ENCODE data around the gene WDR73.
A peak's percentile ranks its signal among the peaks of the same experiment; 100 is the strongest.

Gene WDR73

GRCh38 chr15:84609818-84610525 is 44.1 kb downstream of the WDR73 start:
- DNase-seq, result no peak

DNA sequence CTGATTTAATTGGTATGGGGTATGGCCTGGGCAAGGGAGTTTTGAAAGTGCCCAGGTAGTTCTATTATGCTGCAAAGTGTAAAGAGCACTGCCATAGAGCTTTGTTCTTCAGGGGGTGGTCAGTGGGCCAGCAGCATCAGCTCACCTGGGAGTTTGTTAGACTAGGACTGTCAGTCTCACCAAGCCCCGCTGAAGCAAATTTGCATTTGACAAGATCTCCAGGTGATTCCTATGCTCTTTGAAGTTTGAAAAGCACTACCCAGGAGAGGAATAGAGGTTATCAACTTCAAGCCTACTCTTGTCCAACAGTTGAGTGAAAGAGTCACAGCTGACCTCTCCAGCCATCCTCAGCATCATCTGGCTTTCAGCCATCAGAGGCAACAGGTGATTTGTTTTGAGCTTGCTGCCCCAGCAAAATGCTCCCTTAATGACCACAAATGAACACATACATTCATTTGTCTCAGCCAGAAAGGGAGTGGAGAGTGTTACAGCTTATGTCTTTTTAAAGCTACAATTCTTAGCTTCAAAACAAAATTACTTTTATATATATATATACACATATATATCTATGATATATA is 45.3 kb downstream of the WDR73 start:
- DNase-seq, result no peak

DNA sequence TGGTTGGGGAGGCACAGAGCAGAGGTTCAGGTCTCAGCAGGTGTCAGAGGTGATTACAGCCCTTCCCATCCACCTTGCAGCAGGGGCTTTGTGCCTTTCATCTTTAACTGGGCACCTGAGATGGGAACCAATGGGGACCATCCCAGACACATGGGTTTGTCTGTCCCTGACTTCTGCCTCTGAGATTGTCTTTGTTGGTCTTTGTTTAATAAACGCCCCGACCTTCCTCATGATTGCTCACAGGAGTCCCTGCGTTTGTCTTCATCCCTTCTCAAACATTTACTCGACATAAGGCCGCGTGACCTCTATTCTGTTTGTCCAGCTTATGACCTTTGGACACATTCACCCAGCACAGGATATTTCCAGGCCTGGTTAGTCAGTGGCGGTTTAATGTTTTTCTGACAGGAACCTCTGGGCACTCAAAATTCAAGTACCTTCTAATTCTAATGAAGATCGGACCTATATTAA is 47.4 kb downstream of the WDR73 start:
- DNase-seq, result no peak

GRCh38 chr15:84605554-84605882 is 48.6 kb downstream of the WDR73 start:
- no peak for DNase-seq

DNA sequence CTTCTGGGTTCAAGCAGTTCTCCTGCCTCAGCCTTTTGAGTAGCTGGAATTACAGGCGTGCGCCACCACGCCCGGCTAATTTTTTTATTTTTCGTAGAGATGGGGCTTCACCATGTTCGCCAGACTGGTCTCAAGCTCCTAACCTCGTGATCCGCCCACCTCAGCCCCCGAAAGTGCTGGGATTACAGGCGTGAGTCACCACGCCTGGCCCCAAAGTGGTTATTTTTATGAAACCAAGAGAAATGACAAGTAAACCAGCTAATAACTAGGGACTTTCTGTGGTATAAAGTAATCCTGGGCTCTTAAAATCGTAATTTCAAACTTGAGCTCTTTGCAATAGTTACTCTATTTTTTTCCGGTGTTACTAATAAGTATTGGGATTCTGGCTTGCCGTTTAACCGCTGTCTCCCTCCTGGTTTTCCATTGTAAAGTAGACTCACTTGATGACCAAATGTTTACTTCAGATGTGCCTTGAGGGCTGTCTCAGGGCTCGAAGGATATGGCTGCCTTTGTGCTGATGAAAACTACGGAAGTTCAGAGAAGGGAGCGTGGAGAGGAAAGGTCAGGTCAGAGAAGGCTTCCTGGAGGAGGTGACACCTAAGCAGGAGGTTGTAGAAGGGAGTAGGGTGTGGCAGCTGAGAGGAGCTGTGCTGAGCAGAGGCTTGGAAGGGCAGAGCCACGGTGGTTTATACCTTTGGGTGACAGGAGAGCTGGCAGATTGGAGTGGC is 49.1 kb downstream of the WDR73 start:
- DNase-seq, result peak; percentile 22

GRCh38 chr15:84603630-84604379 is 50.3 kb downstream of the WDR73 start:
- DNase-seq, result no peak

GRCh38 chr15:84601555-84601838 is 52.6 kb downstream of the WDR73 start:
- DNase-seq, result no peak

GRCh38 chr15:84600687-84601554 is 53.2 kb downstream of the WDR73 start, which contains the start of gene ZSCAN2:
Gene ZSCAN2, plus strand, starts transcription at chr15:84601009. Its CDS starts 2,919 bp downstream, at chr15:84603928.
- DNase-seq, result peak; percentile 93

DNA sequence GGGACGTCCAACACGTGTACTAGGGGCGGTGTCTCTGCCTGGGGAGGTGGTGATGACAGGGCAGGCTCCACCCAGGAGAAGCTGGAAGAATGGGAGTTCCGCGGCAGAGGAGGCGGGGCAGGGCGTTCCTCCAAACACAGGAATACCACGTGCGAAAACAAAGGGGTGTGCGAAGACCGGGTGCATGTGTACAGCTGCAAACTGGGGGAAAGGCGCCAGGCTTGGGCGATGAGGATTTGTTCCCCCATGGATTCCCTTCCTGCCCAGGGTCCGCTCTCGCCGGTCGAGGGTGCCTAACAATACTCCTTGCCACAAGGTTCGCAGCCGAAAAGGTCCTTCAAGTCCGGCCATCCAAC is 53.8 kb downstream of the WDR73 start:
- peak; percentile 70 for DNase-seq

DNA sequence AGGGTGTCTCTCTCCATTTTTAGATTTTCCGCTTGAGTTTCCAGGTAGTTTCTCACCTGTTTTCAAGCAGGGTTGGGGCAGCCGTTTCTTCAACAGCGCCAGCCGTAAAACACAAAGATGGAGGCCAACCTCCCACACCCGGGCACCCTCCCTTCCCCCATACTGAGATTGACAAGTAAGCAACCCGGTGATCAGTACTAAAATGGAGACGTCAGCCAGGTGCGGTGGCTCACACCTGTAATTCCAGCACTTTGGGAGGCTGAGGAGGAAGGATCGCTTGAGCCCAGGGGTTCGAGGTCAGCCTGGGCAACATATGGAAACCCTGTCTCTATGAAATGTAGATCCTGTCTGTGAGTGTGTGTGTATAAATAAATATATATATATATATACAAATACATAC is 54.2 kb downstream of the WDR73 start:
- DNase-seq, result no peak

DNA sequence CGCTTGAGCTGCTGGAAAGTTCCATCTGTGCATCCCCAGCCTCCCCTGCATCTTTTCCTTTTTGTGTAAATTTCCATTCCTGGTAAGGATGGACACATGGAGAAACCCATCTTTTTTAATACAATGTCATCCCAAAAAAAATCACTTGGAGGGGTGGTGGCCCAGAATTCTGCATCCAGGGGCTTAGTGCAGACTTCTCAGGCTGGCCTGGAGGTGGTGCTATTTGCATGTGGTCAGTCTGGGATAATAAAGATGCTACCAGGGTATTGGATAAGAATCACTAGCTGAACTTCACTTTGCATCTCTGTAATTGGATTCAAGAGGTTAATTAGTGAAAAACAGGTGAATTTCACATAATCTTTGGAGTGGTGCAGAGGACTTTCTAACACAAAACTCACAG is 55.1 kb downstream of the WDR73 start:
- peak; percentile 27 for DNase-seq

- DNase-seq, result peak; percentile 44
Measured at GRCh38 chr15:84598250-84598649, 55.8 kb downstream of the WDR73 start.

DNA sequence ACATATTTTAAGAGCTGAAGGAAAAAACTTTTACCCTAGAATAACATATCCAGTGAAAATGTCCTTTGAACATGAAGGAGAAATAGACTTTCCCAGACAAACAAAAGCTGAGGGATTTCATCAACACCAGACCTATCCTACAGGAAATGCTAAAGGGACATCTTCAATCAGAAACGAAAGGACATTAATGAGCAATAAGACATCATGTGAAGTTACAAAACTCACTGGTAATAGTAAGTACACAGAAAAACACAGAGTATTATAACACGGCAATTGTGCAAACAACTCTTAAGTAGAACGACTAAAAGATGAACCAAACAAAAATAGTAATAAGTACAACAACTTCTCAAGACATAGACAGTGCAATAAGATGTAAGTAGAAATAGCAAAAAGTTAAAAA is 56.8 kb downstream of the WDR73 start:
- DNase-seq, result no peak

DNA sequence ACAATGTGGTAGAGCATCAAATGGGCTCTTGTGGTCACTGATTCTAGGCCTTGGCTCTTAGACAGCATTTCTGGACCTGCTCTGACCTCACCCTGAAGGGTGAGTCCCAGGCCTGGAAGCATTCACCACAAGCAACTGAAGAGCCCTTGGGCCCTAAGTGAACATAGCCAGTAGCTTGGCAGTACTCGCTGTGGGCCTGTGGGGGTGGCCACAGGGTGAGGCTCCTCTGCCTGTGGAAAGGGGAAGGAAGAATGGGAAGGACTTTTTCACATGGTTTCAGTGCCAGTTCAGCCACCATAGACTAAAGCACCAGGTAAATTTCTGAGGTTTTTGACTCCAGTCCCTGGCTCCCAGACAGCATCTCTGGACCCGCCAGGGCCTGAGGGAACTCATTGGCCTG is 58.4 kb downstream of the WDR73 start:
- DNase-seq, result no peak

DNA sequence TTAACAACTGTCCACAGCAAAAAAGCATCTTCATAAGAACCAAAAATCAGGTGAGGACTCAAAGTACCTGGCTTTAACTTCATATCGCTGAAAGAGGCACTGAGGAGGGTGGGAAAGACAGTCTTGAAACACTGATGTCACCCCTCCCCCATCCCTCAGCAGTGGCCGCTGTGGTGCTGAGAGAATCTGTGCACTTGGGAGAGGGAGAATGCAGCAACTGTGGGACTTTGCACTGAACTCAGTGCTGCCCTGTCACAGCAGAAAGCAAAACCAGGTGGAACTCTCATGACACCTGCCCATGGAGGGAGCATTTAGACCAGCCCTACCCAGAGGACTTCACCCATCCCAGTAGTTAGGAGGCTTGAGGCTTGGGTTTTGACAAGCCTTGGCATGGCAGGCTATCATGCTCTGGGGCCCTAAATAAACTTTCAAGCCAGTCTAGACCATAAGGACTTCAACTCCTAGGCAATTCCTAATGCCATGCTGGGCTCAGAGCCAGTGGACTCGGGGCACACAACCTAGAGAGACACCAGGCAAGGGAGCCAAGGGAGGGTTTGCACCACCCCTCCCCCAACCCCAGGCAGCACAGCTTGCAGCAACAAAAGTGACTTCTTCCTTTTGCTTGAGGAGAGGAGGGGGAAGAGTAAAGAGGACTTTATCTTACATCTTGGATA is 59.3 kb downstream of the WDR73 start:
- no peak for DNase-seq

- no peak for DNase-seq
Measured at GRCh38 chr15:84591815-84592214, 62.3 kb downstream of the WDR73 start.

DNA sequence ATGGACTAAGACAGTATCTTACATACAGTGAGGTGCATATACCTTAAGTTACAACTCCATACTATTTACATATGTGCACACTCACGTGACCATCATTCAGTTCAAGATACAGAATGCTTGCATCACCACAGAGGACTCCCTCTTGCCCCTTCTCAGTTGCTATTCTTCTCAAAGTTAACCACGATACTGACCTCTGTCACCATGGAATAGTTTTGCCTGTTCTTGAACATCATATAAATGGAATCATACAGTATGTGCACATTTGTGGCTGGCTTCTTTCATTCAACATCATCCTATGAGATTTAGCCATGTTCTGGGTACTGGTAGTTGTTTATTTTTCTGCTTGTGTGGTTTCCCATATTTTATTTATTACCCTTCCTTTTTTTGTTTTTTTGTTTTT is 63.7 kb downstream of the WDR73 start:
- DNase-seq, result no peak
